GM12892 (cell line): ENCODE results near the gene CHST8.

Experiments used
- DNase-seq: peaks from one replicate; pipeline ENCODE4 v3.0.0; 2011; ENCODE audit not compliant: insufficient read length
- FAIRE-seq: peaks from 2 replicates; lab custom pipeline; 2011; peaks lifted over from hg19 to GRCh38; lab: Jason Lieb, UNC
- POLR2A ChIP-seq: IDR thresholded peaks from 2 replicates; pipeline ENCODE4 v1.6.1; 2011; ENCODE audit warnings: low read depth, low read length, control low read depth
- POLR2AphosphoS5 ChIP-seq: IDR thresholded peaks from 2 replicates; pipeline ENCODE4 v1.6.1; 2011; ENCODE audit warnings: low read depth, low read length, control low read depth
- TAF1 ChIP-seq: IDR thresholded peaks from 2 replicates; pipeline ENCODE4 v1.6.1; 2011; ENCODE audit warnings: low read depth, mild to moderate bottlenecking, control low read depth, low read length, borderline replicate concordance

CHST8 gene

DNA sequence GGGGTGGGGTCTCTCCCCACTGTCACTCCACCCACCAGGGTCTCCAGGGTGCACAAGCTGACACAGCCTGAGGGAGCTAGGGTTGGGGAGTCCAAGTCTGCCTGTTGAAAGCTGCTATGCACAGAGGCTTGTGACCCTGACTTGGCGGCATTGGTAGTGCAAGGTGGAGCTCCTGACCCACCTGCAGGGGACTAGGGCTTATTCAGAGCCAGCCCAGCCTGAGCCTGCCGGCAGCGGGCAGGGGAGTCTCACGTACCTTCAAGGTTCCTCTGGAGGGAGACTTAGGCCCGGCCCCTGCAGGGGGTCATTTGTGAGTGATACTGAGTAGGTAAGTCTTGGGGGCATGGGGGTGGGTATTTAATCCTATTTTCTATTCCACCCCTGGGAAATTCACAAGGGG is 179.7 kb downstream of the CHST8 start:
- DNase-seq (no peak), FAIRE-seq (no peak)
- TF ChIP-seq TAF1 (no peak), POLR2AphosphoS5 (no peak), POLR2A (no peak)

DNA sequence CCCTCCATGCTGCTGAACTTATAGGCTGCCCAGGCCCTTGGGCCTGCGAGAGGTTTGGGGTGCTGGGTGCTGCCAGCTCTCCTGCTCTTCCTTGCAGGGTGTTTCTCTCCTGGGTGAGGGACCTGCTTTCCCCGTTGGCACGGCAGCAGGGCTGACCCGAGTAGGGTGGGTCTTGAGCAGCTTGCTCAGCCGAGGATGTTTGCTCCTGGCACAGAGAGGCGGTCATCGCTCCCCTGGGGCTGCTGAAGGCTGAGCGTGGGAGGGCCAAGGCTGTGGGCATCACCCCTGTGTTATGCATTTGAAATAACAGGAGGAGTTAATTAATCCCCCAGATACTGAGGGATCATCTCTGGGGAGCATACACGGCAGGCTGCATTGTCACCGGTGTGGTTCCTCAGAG is 180.2 kb downstream of the CHST8 start:
- TF ChIP-seq TAF1: no peak
- TF ChIP-seq POLR2AphosphoS5: no peak
- TF ChIP-seq POLR2A: no peak
- FAIRE-seq: no peak
- DNase-seq: no peak

GRCh38 chr19:33802801-33803200 is 181.0 kb downstream of the CHST8 start:
- FAIRE-seq: no peak
- TF ChIP-seq POLR2A: no peak
- DNase-seq: no peak

DNA sequence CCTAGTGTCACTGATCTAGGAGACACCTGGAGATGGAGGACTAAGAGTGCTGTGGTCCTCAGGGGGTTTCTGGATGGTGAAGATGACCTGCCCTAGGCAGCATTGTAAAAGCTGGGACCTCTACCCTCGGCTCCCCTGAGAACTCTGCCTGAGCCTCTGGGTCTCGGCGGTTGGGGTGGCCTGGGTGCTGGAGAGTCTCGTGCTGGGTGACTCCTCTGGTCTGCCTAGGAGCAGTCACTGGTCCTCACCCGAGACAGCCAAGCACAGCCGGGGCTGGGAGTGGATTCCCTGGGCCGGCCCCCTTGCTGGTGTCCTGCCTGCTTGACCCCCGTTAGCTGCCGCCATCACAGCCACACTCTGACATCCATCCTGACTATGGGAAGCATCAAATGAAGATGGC is 181.6 kb downstream of the CHST8 start:
- TF ChIP-seq TAF1: no peak
- no peak for TF ChIP-seq POLR2AphosphoS5
- no peak for TF ChIP-seq POLR2A
- DNase-seq (no peak), FAIRE-seq (no peak)

DNA sequence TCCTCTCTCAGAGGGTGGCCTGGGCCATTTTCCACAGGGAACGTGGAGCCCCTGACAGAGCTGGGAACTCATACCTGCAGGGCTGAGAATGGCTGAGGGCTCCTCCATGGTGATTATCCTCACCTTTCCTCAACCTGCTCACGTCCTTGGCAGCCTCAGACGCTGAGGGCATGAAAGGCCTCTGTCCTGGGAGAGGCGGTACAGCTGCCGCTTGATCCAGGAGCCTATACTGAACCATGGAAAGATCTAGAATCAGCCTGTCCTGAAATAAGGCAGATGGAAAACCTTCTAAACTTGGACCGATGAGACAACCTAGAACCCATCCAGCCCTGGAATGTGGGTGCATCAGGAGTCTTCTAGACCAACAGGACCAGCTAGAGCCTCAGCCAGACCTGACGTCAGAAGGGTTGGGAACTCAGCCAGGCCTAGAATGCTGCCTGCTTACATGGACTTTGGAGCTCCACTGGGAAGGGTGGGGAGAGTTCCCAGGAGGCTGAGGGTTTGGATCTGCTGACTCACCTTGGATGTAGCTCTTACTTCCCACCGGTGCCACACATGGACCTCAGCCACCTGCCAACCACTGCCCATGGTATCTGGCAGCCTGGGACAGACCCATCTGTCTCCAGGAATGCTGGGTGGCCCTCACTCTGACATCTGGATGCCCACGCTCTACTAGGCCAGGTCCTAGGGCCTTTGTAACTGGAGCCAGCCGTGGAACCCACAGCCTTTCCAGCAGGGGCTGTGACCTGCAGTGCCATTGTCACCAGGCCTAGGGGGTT is 182.5 kb downstream of the CHST8 start:
- DNase-seq: no peak
- TF ChIP-seq POLR2AphosphoS5 (no peak), TAF1 (no peak), POLR2A (no peak)
- FAIRE-seq: no peak

GRCh38 chr19:33805313-33805712 is 183.6 kb downstream of the CHST8 start:
- TF ChIP-seq POLR2AphosphoS5 (no peak), POLR2A (no peak)
- DNase-seq: no peak
- FAIRE-seq: no peak

DNA sequence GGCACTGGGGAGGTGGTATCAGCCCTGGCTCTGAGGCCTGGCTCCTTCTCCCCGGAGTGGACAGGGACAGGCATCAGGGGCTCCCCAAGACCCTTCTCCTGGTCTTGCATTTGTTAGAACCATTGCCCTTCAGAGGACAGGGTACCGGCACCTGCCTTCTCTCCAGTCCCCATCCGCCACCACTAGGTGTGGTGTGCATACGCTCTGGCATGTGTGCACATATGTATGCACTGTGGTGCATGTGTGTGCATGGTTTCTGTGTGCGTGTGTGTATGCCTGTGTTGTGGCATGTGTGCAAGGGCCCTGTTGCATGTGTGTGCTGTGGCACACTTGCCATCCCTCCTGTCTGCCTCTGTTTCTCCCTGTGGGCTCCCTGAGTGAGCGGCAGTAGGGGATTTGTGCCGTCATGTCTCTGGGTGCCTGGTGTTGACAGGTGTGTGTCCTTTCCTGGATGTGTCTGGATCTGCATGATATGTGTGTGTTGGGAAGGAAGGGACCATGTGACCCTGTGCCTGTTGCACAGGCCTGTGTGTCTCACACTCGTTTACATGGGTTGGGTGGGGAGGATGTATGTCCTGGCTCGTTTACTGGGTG is 184.2 kb downstream of the CHST8 start:
- TF ChIP-seq TAF1 (no peak), POLR2AphosphoS5 (no peak), POLR2A (no peak)
- no peak for DNase-seq
- FAIRE-seq: no peak

GRCh38 chr19:33806434-33806881 is 184.7 kb downstream of the CHST8 start:
- DNase-seq: no peak
- TF ChIP-seq POLR2A: no peak
- no peak for TF ChIP-seq POLR2AphosphoS5
- no peak for TF ChIP-seq TAF1
- FAIRE-seq: no peak

GRCh38 chr19:33808399-33808798 is 186.6 kb downstream of the CHST8 start:
- DNase-seq (no peak), FAIRE-seq (no peak)
- no peak for TF ChIP-seq TAF1
- no peak for TF ChIP-seq POLR2AphosphoS5
- TF ChIP-seq POLR2A: no peak

DNA sequence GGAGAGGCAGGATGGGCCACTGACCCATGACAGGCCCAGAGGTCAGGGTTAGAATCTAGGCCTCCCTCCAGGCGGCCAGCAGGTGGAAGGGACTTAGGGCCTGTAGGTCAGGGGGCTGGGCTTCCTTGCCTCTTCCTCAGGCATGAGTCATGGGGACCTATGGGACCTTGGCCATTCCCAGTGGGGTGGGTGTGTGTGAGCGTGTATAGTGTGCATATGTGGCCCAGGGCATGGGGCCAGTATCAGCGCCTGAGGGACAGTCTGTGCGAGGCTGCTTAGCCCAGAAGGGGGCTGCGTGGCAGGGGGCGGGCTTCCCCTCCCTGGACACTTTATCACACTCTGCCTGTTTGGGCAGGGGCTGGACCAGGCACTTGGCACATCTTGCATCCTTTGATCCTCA is 188.2 kb downstream of the CHST8 start:
- no peak for FAIRE-seq
- DNase-seq: no peak
- TF ChIP-seq TAF1 (no peak), POLR2A (no peak), POLR2AphosphoS5 (no peak)

- no peak for FAIRE-seq
- TF ChIP-seq POLR2AphosphoS5 (no peak), POLR2A (no peak), TAF1 (no peak)
Observed at GRCh38 chr19:33810821-33811220, 189.1 kb downstream of the CHST8 start.

GRCh38 chr19:33811246-33811645 is 189.5 kb downstream of the CHST8 start:
- TF ChIP-seq POLR2A (no peak), POLR2AphosphoS5 (no peak), TAF1 (no peak)
- FAIRE-seq (no peak), DNase-seq (no peak)

More at GRCh38 chr19:33810821-33811220, 189.1 kb downstream of the CHST8 start:
- no peak for DNase-seq
